Lung (tissue), 12 donors: ENCODE data around the gene KLF6. TPM values are rescaled to one million over a fixed set of nuclear protein-coding genes. Genes with fewer than 3 reads are reported as not detected.
A peak's percentile ranks its signal among the peaks of the same experiment; 100 is the strongest.

ENCODE experiments used
- ATAC-seq: fragments of 200-7000 bp; cut with Tn5 transposase; one replicate; pipeline ENCODE4 v1.9.1; 2020; ENCODE audit warnings: moderate number of reproducible peaks; ENCODE audit not compliant: insufficient read depth, low FRiP score
- DNase-seq, 3 donors: peaks; one replicate each; pipeline ENCODE4 v3.0.0-alpha.2; 2013 to 2017
- H3K27ac ChIP-seq, 2 donors: one replicate each; pipeline ENCODE4 v1.5.1; 2013; ENCODE audit warnings: mild to moderate bottlenecking in 2 of 2, moderate library complexity in 2 of 2, control low read depth in 1 of 2, inconsistent platforms in 1 of 2, low read depth in 1 of 2, low read length in 1 of 2
- H3K27me3 ChIP-seq, 3 donors: one replicate each; pipeline ENCODE4 v1.5.1; 2013; ENCODE audit warnings: low read length in 2 of 3; ENCODE audit not compliant: control insufficient read depth in 3 of 3, insufficient read depth in 3 of 3
- H3K36me3 ChIP-seq, 4 donors: one replicate each; pipeline ENCODE4 v1.5.1; 2013; ENCODE audit warnings: low read length in 4 of 4, mild to moderate bottlenecking in 1 of 4, moderate library complexity in 1 of 4; ENCODE audit not compliant: control insufficient read depth in 4 of 4, insufficient read depth in 4 of 4
- H3K4me1 ChIP-seq, 5 donors: one replicate each; pipeline ENCODE4 v1.5.1; 2013; ENCODE audit warnings: low read length in 5 of 5, mild to moderate bottlenecking in 2 of 5, moderate library complexity in 1 of 5; ENCODE audit not compliant: control insufficient read depth in 5 of 5, insufficient read depth in 5 of 5
- H3K4me3 ChIP-seq: one replicate; pipeline ENCODE4 v1.5.1; 2013; ENCODE audit warnings: mild to moderate bottlenecking, control low read depth, moderate library complexity
- H3K9ac ChIP-seq, 2 donors: one replicate each; pipeline ENCODE4 v1.5.1; 2013; ENCODE audit warnings: low read length in 2 of 2, control low read depth in 1 of 2; ENCODE audit not compliant: insufficient read depth in 1 of 2
- H3K9me3 ChIP-seq, 4 donors: one replicate each; pipeline ENCODE4 v1.5.1; 2013; ENCODE audit warnings: low read length in 3 of 4, mild to moderate bottlenecking in 1 of 4, moderate library complexity in 1 of 4; ENCODE audit not compliant: control insufficient read depth in 4 of 4, insufficient read depth in 3 of 4
- WGBS, 2 donors: extraction: QIAGEN DNeasy Blood & Tissue Kit; methylation state at CpG; one replicate each; pipeline ENCODE4 v1.1.7; 2013; 5-methylcytosine and 5-hydroxymethylcytosine counted together
- polyA plus RNA-seq, 2 donors: library from polyadenylated mRNA; stranded (reverse); fragments of 200-250 nt; gene quantifications; one replicate each; pipeline ENCODE4 v1.2.1, GENCODE V29; 2013
- total RNA-seq, 2 donors: library from RNA; depleted of rRNA in 1 of 2; stranded (reverse); fragments of >200 nt in 1 of 2; gene quantifications; one replicate each; pipeline ENCODE4 v1.2.1, GENCODE V29; 2014 to 2021
- TF ChIP-seq, protein P1 (sequence below): IDR thresholded peaks from 2 replicates; pipeline ENCODE4 v1.5.1; 2012; ENCODE audit warnings: mild to moderate bottlenecking; ENCODE audit errors: control extremely low read depth, extremely low read depth
- donor health status: control.
- donor health status: control.
- donor health status: Bipolar disorder and iron deficiency.
- donor health status: healthy.
- donor health status: DM: yes; HTN: yes; CAD: no.

Gene KLF6
- total and polyA plus RNA-seq, 4 donors: 45.6 to 264 (median 160) TPM

DNA sequence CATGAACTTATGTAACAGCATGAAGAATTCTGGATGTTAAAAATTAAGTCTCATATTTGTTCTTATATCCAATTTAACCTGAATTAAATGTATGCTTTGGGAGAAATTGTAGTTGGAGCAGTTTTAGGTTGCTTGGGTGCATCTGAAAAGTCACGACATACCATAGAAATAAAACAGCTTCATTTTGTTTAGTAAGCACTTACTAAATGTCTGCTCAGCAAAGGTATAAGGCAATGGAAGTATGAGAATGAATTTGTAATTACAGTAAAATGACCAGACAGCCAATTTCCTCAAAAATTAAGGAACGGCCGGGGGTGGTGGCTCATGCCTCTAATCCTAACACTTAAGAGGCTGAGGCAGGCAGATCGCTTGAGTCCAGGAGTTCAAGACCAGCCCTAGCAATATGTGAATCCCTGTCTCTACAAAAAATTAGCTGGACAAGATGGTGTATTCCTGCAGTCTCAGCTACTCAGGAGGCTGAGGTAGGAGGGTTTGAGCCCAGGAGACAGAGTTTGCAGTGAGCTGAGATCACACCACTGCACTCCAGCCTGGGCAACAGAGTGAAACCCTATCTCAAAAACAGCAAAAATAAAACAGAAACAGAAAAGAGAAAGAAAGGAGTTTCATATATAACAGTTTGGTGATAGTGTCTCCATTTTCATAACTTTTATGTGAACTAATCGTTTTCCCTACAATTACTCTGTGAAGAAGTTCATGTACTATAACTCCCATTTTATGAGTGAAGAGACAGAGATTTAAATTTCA is 47.2 kb upstream of the KLF6 start:
- no peak overlapping the region for H3K27ac ChIP-seq

DNA sequence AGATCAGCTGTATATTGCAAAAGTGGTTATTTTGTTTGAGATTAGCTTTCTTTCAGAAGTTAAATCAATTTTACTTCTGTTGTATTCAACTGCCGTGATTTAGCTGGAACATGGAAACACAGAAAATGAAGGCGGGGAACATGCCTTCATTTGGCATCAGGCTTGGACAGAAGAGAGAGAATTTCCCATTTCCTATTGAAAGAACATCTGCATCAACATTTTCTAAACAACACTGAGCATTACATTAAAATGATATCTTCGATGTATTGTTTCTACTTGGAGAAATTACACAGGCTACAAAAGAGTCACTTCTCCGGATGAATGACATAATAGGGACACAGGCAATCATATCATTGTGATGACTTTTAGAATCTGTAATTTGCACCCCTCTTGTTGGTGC is 46.6 kb upstream of the KLF6 start:
- H3K36me3 ChIP-seq: no peaks in the 10 kb centered on the region
- no peak overlapping the region for H3K4me3 ChIP-seq
- ATAC-seq: no peak
- H3K4me1 ChIP-seq: peaks cover 3 to 36% (median 17%) of the 10 kb centered on the region in 5 donors
- H3K9ac ChIP-seq: no peak overlapping the region
- H3K27me3 ChIP-seq: no peaks in the 10 kb centered on the region
- peak in 1 of 3 donors; percentile 52 for DNase-seq
- TF ChIP-seq, protein P1, sequence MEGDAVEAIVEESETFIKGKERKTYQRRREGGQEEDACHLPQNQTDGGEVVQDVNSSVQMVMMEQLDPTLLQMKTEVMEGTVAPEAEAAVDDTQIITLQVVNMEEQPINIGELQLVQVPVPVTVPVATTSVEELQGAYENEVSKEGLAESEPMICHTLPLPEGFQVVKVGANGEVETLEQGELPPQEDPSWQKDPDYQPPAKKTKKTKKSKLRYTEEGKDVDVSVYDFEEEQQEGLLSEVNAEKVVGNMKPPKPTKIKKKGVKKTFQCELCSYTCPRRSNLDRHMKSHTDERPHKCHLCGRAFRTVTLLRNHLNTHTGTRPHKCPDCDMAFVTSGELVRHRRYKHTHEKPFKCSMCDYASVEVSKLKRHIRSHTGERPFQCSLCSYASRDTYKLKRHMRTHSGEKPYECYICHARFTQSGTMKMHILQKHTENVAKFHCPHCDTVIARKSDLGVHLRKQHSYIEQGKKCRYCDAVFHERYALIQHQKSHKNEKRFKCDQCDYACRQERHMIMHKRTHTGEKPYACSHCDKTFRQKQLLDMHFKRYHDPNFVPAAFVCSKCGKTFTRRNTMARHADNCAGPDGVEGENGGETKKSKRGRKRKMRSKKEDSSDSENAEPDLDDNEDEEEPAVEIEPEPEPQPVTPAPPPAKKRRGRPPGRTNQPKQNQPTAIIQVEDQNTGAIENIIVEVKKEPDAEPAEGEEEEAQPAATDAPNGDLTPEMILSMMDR: no peak
- WGBS, 2 donors: 72 to 77% methylated on average over 4 of the region's 4 CpGs
- H3K9me3 ChIP-seq: peaks cover 0 to 2% (median 0%) of the 10 kb centered on the region in 4 donors
- no peak overlapping the region for H3K27ac ChIP-seq

More for the DNA sequence above, 47.2 kb upstream of the KLF6 start:
- Histone ChIP-seq H3K4me1 (peaks cover 3 to 36% (median 17%) of the 10 kb centered on the region in 5 donors), H3K36me3 (no peaks in the 10 kb centered on the region), H3K27me3 (no peaks in the 10 kb centered on the region), H3K9me3 (peaks cover 0 to 1% (median 0%) of the 10 kb centered on the region in 4 donors), H3K9ac (no peak overlapping the region), H3K4me3 (no peak overlapping the region)
- TF ChIP-seq, protein P1: no peak
- ATAC-seq (no peak), DNase-seq (no peak)
- 78 to 86% methylated on average over 5 of the region's 5 CpGs for WGBS, 2 donors

DNA sequence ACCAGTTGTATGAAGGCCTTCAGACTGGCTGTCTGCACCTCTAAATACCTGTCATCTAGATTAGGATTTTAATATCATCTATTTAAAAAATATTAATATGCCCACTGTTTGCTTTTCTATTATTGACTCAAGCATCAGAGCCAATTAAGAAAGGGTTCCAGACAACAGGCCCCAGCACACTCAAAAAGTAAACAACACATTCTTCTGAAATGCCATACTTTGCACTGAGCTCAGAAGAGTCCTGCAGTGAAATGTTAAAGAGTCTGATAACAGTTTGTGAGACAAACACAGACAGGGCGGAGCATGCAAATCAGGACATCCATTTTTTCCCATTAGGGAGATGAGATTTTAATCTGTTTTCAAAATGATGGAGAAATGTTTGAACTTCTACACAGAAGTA is 45.9 kb upstream of the KLF6 start:
- Histone ChIP-seq H3K36me3 (no peaks in the 10 kb centered on the region), H3K9ac (no peak overlapping the region), H3K4me1 (peaks cover 3 to 33% (median 15%) of the 10 kb centered on the region in 5 donors), H3K4me3 (no peak overlapping the region), H3K27me3 (no peaks in the 10 kb centered on the region), H3K9me3 (peaks cover 0 to 2% (median 0%) of the 10 kb centered on the region in 4 donors), H3K27ac (no peak overlapping the region)
- WGBS, 2 donors: 62 to 80% methylated on average over 1 of the region's 1 CpG
- ATAC-seq: no peak
- peak in 1 of 3 donors; percentile 55 for DNase-seq
- TF ChIP-seq, protein P1: no peak
